ENCODE results near the gene CCNA2.

CCNA2 gene

GRCh38 chr4:121827853-121828252 lies 4.2 kb upstream of the CCNA2 start:
- H3K9me3 ChIP-seq (ENCODE audit: control insufficient read depth, low read length), result no peaks in the 10 kb centered on the region
- peaks cover 16% of the 10 kb centered on the region for H3K36me3 ChIP-seq (ENCODE audit: control insufficient read depth, insufficient read depth, low read length)
- H3K4me3 ChIP-seq (ENCODE audit: insufficient read depth, low read depth, low read length), result no peak overlapping the region
- H3K4me1 ChIP-seq (ENCODE audit: control insufficient read depth, insufficient read depth, low read length), result no peaks in the 10 kb centered on the region
- WGBS, 2 experiments, result 80 to 100% methylated on average over 1 of the region's 1 CpG
- no peaks in the 10 kb centered on the region for H3K27me3 ChIP-seq (ENCODE audit: control insufficient read depth, insufficient read depth, low read length, poor library complexity, severe bottlenecking)
- H3K27ac ChIP-seq (ENCODE audit: insufficient read depth, low read depth, low read length, poor library complexity, severe bottlenecking), result no peak overlapping the region

DNA sequence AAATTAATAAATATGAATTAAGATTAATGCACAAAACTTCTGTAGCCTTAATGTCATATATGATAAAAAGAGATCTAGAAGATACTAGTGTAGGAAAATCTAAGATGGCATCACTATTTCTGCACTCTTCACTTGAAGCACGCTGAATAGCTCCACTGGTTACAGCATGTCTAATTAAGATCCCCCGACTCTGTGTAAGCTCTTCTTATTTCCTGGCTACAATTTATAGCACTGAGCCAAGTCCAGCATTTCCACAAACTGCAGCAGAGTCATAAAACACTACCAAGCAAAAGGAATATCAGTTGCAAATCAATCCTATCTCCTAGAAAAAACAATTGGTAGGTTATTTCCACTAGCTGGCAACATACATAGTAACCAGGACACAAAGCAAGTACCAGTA lies 1.3 kb upstream of the CCNA2 start:
- WGBS, 2 experiments, result 86 to 93% methylated on average over 2 of the region's 2 CpGs
- Histone ChIP-seq H3K4me3 (ENCODE audit: insufficient read depth, low read depth, low read length) (no peak overlapping the region), H3K27me3 (ENCODE audit: control insufficient read depth, insufficient read depth, low read length, poor library complexity, severe bottlenecking) (no peaks in the 10 kb centered on the region), H3K27ac (ENCODE audit: insufficient read depth, low read depth, low read length, poor library complexity, severe bottlenecking) (no peak overlapping the region), H3K36me3 (ENCODE audit: control insufficient read depth, insufficient read depth, low read length) (peaks cover 14% of the 10 kb centered on the region), H3K9me3 (ENCODE audit: control insufficient read depth, low read length) (no peaks in the 10 kb centered on the region), H3K4me1 (ENCODE audit: control insufficient read depth, insufficient read depth, low read length) (no peaks in the 10 kb centered on the region)

GRCh38 chr4:121824171-121824527 lies 466 bp upstream of the CCNA2 start:
- no peak overlapping the region for H3K27ac ChIP-seq (ENCODE audit: insufficient read depth, low read depth, low read length, poor library complexity, severe bottlenecking)
- peak overlapping the region; percentile 96 for H3K4me3 ChIP-seq (ENCODE audit: insufficient read depth, low read depth, low read length)
- H3K27me3 ChIP-seq (ENCODE audit: control insufficient read depth, insufficient read depth, low read length, poor library complexity, severe bottlenecking), result no peaks in the 10 kb centered on the region
- WGBS, 2 experiments, result 22 to 29% methylated on average over 6 to 8 of the region's 8 CpGs
- no peaks in the 10 kb centered on the region for H3K4me1 ChIP-seq (ENCODE audit: control insufficient read depth, insufficient read depth, low read length)
- H3K9me3 ChIP-seq (ENCODE audit: control insufficient read depth, low read length), result no peaks in the 10 kb centered on the region
- H3K36me3 ChIP-seq (ENCODE audit: control insufficient read depth, insufficient read depth, low read length), result peaks cover 19% of the 10 kb centered on the region

DNA sequence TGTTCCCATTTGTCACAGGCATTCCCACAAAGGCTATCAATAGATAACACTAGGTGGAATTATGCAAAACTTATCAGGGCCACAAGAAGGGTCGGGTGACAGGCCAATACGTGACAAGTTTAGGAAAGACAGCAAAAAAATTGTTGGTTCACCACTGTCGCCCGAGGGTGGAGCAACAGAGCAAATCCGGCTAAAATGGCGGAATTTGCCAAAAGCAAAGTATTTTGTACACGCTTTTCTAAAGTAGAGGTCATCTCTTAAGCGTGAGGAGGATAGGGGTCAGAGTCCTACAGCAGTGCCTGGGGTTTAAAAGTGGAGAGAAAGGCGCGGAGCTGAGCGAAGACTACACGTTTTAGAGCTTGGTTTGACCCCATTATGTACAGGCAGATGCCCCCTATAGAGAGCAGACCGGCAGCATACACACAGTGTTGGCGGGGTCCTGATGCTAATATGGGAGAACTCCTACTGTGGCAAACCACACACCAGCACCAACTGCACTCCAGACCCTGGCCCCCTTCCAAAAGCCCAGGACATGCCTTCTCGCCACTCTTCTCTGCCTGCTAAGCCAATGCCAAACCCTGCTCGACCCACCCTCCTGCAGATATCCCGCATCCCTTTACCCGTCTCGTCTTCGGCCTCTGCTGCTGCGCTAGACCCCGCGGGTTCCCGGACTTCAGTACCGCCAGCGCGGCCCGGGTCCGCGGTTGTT lies 733 bp downstream of the CCNA2 start:
- Histone ChIP-seq H3K27ac (ENCODE audit: insufficient read depth, low read depth, low read length, poor library complexity, severe bottlenecking) (peak overlapping the region; percentile 68), H3K27me3 (ENCODE audit: control insufficient read depth, insufficient read depth, low read length, poor library complexity, severe bottlenecking) (no peaks in the 10 kb centered on the region), H3K9me3 (ENCODE audit: control insufficient read depth, low read length) (no peaks in the 10 kb centered on the region), H3K4me1 (ENCODE audit: control insufficient read depth, insufficient read depth, low read length) (no peaks in the 10 kb centered on the region), H3K4me3 (ENCODE audit: insufficient read depth, low read depth, low read length) (peak overlapping the region; percentile 96), H3K36me3 (ENCODE audit: control insufficient read depth, insufficient read depth, low read length) (peaks cover 31% of the 10 kb centered on the region)
- WGBS, 2 experiments, result 0% methylated on average over 30 of the region's 30 CpGs

- no peaks in the 10 kb centered on the region for H3K27me3 ChIP-seq (ENCODE audit: control insufficient read depth, insufficient read depth, low read length, poor library complexity, severe bottlenecking)
- peak overlapping the region; percentile 96 for H3K4me3 ChIP-seq (ENCODE audit: insufficient read depth, low read depth, low read length)
- no peaks in the 10 kb centered on the region for H3K4me1 ChIP-seq (ENCODE audit: control insufficient read depth, insufficient read depth, low read length)
- WGBS, 2 experiments, result 91% methylated on average over 1 of the region's 1 CpG
- H3K27ac ChIP-seq (ENCODE audit: insufficient read depth, low read depth, low read length, poor library complexity, severe bottlenecking), result no peak overlapping the region
- H3K9me3 ChIP-seq (ENCODE audit: control insufficient read depth, low read length), result no peaks in the 10 kb centered on the region
- H3K36me3 ChIP-seq (ENCODE audit: control insufficient read depth, insufficient read depth, low read length), result peaks cover 29% of the 10 kb centered on the region
These were observed 1.6 kb downstream of the CCNA2 start for GRCh38 chr4:121822047-121822446.

- Histone ChIP-seq H3K27ac (ENCODE audit: insufficient read depth, low read depth, low read length, poor library complexity, severe bottlenecking) (no peak overlapping the region), H3K9me3 (ENCODE audit: control insufficient read depth, low read length) (no peaks in the 10 kb centered on the region), H3K36me3 (ENCODE audit: control insufficient read depth, insufficient read depth, low read length) (peaks cover 45% of the 10 kb centered on the region), H3K27me3 (ENCODE audit: control insufficient read depth, insufficient read depth, low read length, poor library complexity, severe bottlenecking) (no peaks in the 10 kb centered on the region), H3K4me1 (ENCODE audit: control insufficient read depth, insufficient read depth, low read length) (no peaks in the 10 kb centered on the region), H3K4me3 (ENCODE audit: insufficient read depth, low read depth, low read length) (no peak overlapping the region)
- 96 to 100% methylated on average over 1 of the region's 1 CpG for WGBS, 2 experiments
These were observed 4.3 kb downstream of the CCNA2 start for GRCh38 chr4:121819216-121819965.

DNA sequence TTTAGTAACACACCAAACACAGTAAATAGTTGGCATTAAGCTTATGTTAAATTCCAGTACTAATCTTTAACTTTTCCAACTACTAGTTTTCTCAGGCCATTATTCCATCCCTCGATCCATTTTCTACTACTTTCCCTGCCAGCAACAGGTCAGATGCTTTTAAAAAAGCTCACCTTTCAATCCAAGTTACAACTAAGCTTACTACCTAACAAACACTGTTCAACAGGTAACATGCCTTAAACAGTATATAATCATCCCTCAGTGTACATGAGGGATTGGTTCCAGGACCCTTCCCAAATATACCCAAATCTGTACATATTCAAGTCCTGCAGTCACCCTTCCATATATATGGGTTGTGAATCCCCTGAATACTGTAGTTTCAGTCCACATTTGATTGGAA lies 5.5 kb downstream of the CCNA2 start:
- Histone ChIP-seq H3K9me3 (ENCODE audit: control insufficient read depth, low read length) (no peaks in the 10 kb centered on the region), H3K4me1 (ENCODE audit: control insufficient read depth, insufficient read depth, low read length) (no peaks in the 10 kb centered on the region), H3K36me3 (ENCODE audit: control insufficient read depth, insufficient read depth, low read length) (peaks cover 51% of the 10 kb centered on the region), H3K27me3 (ENCODE audit: control insufficient read depth, insufficient read depth, low read length, poor library complexity, severe bottlenecking) (no peaks in the 10 kb centered on the region), H3K4me3 (ENCODE audit: insufficient read depth, low read depth, low read length) (no peak overlapping the region), H3K27ac (ENCODE audit: insufficient read depth, low read depth, low read length, poor library complexity, severe bottlenecking) (no peak overlapping the region)
- WGBS, 2 experiments, result 44 to 54% methylated on average over 1 of the region's 1 CpG

GRCh38 chr4:121817701-121818100 lies 6.0 kb downstream of the CCNA2 start:
- Histone ChIP-seq H3K36me3 (ENCODE audit: control insufficient read depth, insufficient read depth, low read length) (peaks cover 51% of the 10 kb centered on the region), H3K4me3 (ENCODE audit: insufficient read depth, low read depth, low read length) (no peak overlapping the region), H3K27ac (ENCODE audit: insufficient read depth, low read depth, low read length, poor library complexity, severe bottlenecking) (no peak overlapping the region), H3K4me1 (ENCODE audit: control insufficient read depth, insufficient read depth, low read length) (no peaks in the 10 kb centered on the region), H3K9me3 (ENCODE audit: control insufficient read depth, low read length) (no peaks in the 10 kb centered on the region), H3K27me3 (ENCODE audit: control insufficient read depth, insufficient read depth, low read length, poor library complexity, severe bottlenecking) (no peaks in the 10 kb centered on the region)
- WGBS, 2 experiments, result 87 to 100% methylated on average over 1 of the region's 1 CpG

DNA sequence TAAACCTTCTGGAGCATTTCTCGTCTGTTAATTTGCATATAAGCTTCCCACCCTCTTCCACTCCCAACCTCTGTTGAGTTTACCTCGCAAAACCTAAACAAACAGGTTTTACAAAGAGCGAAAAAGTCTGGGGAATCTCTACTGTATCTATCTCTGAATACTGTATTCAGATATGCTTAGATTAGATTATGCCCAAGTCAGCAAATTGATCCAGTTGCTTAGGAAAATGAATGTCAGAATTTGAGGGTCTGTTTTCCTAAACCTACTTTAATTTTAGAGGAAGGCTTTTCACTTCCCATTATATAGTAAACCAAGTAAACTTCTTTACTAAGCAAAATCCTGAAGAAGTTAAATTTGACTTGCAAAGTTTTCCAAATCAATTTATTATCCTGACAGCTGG lies 6.7 kb downstream of the CCNA2 start:
- peaks cover 56% of the 10 kb centered on the region for H3K36me3 ChIP-seq (ENCODE audit: control insufficient read depth, insufficient read depth, low read length)

GRCh38 chr4:121814756-121815155 lies 8.9 kb downstream of the CCNA2 start:
- Histone ChIP-seq H3K27ac (ENCODE audit: insufficient read depth, low read depth, low read length, poor library complexity, severe bottlenecking) (no peak overlapping the region), H3K9me3 (ENCODE audit: control insufficient read depth, low read length) (no peaks in the 10 kb centered on the region), H3K4me1 (ENCODE audit: control insufficient read depth, insufficient read depth, low read length) (no peaks in the 10 kb centered on the region), H3K4me3 (ENCODE audit: insufficient read depth, low read depth, low read length) (no peak overlapping the region), H3K36me3 (ENCODE audit: control insufficient read depth, insufficient read depth, low read length) (peaks cover 60% of the 10 kb centered on the region), H3K27me3 (ENCODE audit: control insufficient read depth, insufficient read depth, low read length, poor library complexity, severe bottlenecking) (no peaks in the 10 kb centered on the region)
- 93 to 100% methylated on average over 1 to 2 of the region's 2 CpGs for WGBS, 2 experiments

More for the DNA sequence above, 6.7 kb downstream of the CCNA2 start:
- Histone ChIP-seq H3K4me1 (ENCODE audit: control insufficient read depth, insufficient read depth, low read length) (no peaks in the 10 kb centered on the region), H3K27ac (ENCODE audit: insufficient read depth, low read depth, low read length, poor library complexity, severe bottlenecking) (no peak overlapping the region), H3K9me3 (ENCODE audit: control insufficient read depth, low read length) (no peaks in the 10 kb centered on the region), H3K27me3 (ENCODE audit: control insufficient read depth, insufficient read depth, low read length, poor library complexity, severe bottlenecking) (no peaks in the 10 kb centered on the region), H3K4me3 (ENCODE audit: insufficient read depth, low read depth, low read length) (no peak overlapping the region)
- WGBS, 2 experiments, result 95 to 97% methylated on average over 3 of the region's 3 CpGs
